ENCODE results near the gene ONECUT1.

DNA sequence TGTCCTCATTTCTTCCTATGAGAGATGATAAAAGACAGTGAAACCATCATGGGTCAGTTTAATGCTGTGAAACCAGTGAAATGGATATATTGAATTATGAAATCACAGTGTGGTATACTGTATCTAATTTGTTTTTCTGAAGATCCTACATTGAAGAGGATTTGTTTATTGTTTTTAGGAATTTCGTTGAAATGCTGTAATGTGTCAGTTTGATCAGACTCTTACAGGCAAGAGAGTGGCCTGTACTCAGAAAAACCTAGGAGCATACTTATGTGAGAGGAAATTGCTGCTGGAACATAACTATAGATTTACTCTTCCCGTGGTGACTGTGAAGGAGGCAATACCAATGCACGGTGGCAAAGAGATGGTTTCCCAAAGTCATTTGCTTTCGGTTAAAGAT lies 29.1 kb upstream of the ONECUT1 start:
- TF ChIP-seq, protein P1, sequence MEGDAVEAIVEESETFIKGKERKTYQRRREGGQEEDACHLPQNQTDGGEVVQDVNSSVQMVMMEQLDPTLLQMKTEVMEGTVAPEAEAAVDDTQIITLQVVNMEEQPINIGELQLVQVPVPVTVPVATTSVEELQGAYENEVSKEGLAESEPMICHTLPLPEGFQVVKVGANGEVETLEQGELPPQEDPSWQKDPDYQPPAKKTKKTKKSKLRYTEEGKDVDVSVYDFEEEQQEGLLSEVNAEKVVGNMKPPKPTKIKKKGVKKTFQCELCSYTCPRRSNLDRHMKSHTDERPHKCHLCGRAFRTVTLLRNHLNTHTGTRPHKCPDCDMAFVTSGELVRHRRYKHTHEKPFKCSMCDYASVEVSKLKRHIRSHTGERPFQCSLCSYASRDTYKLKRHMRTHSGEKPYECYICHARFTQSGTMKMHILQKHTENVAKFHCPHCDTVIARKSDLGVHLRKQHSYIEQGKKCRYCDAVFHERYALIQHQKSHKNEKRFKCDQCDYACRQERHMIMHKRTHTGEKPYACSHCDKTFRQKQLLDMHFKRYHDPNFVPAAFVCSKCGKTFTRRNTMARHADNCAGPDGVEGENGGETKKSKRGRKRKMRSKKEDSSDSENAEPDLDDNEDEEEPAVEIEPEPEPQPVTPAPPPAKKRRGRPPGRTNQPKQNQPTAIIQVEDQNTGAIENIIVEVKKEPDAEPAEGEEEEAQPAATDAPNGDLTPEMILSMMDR (conservative IDR thresholded peaks at IDR 0.05; ENCODE audit: low read length): no peak
- TF ChIP-seq EZH2phosphoT487 (IDR thresholded peaks at IDR 0.05; ENCODE audit: borderline replicate concordance, low read depth, low read length): no peak

All from OCI-LY7 (cell line).